RWPE2 (cell line): ENCODE data around the gene ST8SIA4.

ENCODE experiments used
- ATAC-seq: fragments of 200-7000 bp; cut with Tn5 transposase; 3 replicates; pipeline ENCODE4 v1.9.1; 2021; ENCODE audit warnings: low read depth
- DNase-seq: peaks from one replicate; pipeline ENCODE4 v3.0.0-alpha.2; 2020; ENCODE audit warnings: low spot score
- H3K27ac ChIP-seq: fragments of 450-650 bp; 2 replicates; pipeline ENCODE4 v1.5.1; 2017; ENCODE audit warnings: mild to moderate bottlenecking; ENCODE audit not compliant: poor library complexity, severe bottlenecking
- H3K27me3 ChIP-seq: fragments of 250-450 bp; sonication (Bioruptor Pico); 2 replicates; pipeline ENCODE4 v1.5.1; 2021; ENCODE audit warnings: mild to moderate bottlenecking, moderate library complexity; ENCODE audit not compliant: insufficient read depth, poor library complexity, severe bottlenecking
- H3K36me3 ChIP-seq: fragments of 250-450 bp; sonication (Bioruptor Pico); 2 replicates; pipeline ENCODE4 v1.5.1; 2020; ENCODE audit warnings: low read depth, mild to moderate bottlenecking, moderate library complexity
- H3K4me1 ChIP-seq: fragments of 250-450 bp; sonication (Bioruptor Pico); 2 replicates; pipeline ENCODE4 v1.5.1; 2021; ENCODE audit warnings: mild to moderate bottlenecking, moderate library complexity; ENCODE audit not compliant: insufficient read depth, poor library complexity, severe bottlenecking
- H3K4me3 ChIP-seq: fragments of 250-450 bp; sonication (Bioruptor Pico); 2 replicates; pipeline ENCODE4 v1.5.1; 2021; ENCODE audit warnings: mild to moderate bottlenecking, moderate library complexity; ENCODE audit not compliant: severe bottlenecking
- H3K9me3 ChIP-seq: fragments of 250-450 bp; sonication (Bioruptor Pico); 2 replicates; pipeline ENCODE4 v1.5.1; 2021; ENCODE audit warnings: mild to moderate bottlenecking, moderate library complexity; ENCODE audit not compliant: severe bottlenecking
- TF ChIP-seq, protein P1 (sequence below): fragments of 450-650 bp; IDR thresholded peaks from one replicate; pipeline ENCODE4 v1.5.1; 2017; ENCODE audit warnings: mild to moderate bottlenecking, moderate library complexity; ENCODE audit not compliant: poor library complexity, severe bottlenecking

Gene ST8SIA4

DNA sequence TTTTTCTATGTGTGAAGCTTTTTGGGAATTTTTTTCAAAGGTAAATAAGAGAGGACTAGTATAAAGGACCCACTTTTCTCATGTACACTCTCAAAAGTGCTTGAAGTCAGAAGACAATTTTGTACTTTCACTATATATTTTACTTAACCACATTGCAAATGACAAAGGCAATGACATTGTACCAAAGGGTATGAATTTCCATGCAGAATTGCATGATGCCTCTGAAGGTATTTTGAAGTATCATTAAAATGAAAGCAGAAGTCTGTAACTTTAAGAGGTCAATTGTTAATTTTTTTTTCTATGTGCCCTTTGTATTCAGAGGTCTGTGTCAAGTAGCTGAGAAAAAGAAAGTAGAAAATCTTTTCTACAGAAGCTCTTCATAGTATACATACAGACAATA, 84.7 kb downstream of the ST8SIA4 start:
- no peaks in the 10 kb centered on the region for H3K36me3 ChIP-seq
- no peak overlapping the region for H3K4me3 ChIP-seq

DNA sequence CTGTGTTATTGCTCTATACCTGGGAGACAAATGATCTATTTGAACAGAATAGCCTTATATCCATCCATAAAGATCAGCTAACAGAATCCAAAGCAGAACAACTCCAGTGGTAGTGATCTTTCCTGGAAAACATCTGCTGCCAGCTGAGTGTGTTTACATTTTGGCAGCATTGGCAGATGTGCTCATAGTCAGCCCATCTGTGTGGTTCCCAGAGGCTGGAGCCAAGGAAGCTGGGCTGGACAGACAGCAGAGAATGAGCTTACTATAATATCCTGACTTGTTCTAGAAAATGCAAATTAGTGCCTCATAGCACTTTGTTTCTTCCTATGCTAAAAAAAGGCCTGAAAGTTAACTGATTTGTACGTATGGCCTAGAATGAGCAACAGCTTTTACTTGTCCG, 99.7 kb downstream of the ST8SIA4 start:
- Histone ChIP-seq H3K4me3 (no peak overlapping the region), H3K36me3 (no peaks in the 10 kb centered on the region), H3K27ac (no peak overlapping the region), H3K4me1 (no peaks in the 10 kb centered on the region), H3K27me3 (no peaks in the 10 kb centered on the region), H3K9me3 (no peaks in the 10 kb centered on the region)
- ATAC-seq (no peak), DNase-seq (no peak)
- TF ChIP-seq, protein P1, sequence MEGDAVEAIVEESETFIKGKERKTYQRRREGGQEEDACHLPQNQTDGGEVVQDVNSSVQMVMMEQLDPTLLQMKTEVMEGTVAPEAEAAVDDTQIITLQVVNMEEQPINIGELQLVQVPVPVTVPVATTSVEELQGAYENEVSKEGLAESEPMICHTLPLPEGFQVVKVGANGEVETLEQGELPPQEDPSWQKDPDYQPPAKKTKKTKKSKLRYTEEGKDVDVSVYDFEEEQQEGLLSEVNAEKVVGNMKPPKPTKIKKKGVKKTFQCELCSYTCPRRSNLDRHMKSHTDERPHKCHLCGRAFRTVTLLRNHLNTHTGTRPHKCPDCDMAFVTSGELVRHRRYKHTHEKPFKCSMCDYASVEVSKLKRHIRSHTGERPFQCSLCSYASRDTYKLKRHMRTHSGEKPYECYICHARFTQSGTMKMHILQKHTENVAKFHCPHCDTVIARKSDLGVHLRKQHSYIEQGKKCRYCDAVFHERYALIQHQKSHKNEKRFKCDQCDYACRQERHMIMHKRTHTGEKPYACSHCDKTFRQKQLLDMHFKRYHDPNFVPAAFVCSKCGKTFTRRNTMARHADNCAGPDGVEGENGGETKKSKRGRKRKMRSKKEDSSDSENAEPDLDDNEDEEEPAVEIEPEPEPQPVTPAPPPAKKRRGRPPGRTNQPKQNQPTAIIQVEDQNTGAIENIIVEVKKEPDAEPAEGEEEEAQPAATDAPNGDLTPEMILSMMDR: no peak

More for the DNA sequence above, 84.7 kb downstream of the ST8SIA4 start:
- H3K27ac ChIP-seq: no peak overlapping the region
- TF ChIP-seq, protein P1: no peak
- ATAC-seq (no peak), DNase-seq (no peak)
- peaks cover 11% of the 10 kb centered on the region for H3K4me1 ChIP-seq
- H3K27me3 ChIP-seq: no peaks in the 10 kb centered on the region
- no peaks in the 10 kb centered on the region for H3K9me3 ChIP-seq

DNA sequence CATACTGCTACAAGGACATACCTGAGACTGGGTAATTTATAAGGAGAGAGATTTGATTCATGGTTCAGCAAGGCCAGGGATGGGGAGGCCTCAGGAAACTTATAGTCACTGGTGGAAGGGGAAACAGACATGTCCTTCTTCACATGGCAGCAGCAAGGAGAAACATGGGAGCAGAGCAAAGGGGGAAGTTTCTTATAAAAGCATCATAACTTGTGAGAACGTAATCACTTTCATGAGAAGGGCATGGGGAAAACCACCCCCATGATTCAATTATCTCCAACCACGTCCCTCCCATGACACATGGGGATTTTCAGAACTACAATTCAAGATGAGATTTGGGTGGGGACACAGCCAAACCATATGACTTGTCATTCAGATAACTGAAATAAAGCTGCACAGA, 100.9 kb downstream of the ST8SIA4 start:
- no peaks in the 10 kb centered on the region for H3K36me3 ChIP-seq
- H3K4me1 ChIP-seq: no peaks in the 10 kb centered on the region
- TF ChIP-seq, protein P1: no peak
- DNase-seq (no peak), ATAC-seq (no peak)
- no peak overlapping the region for H3K4me3 ChIP-seq
- no peaks in the 10 kb centered on the region for H3K27me3 ChIP-seq
- no peaks in the 10 kb centered on the region for H3K9me3 ChIP-seq
- H3K27ac ChIP-seq: no peak overlapping the region

DNA sequence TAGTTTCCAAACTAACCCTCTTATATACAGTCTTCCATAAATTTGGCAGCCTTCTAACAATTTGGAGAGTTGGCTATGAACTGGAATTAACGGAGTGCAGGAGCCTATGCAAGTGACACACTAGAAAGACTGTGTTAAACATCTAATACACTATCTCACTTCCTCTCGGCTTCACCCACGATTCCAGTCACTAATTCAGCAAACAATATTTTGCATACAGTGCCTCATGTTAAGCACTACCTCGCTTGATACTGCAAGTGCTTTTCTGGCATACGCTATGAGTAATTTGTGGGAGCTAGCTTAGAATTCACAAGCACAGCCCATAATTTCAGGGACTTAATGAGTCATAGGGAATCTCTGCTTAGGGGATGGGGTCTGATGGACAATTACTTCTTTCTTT, 102.5 kb downstream of the ST8SIA4 start:
- H3K4me1 ChIP-seq: no peaks in the 10 kb centered on the region
- H3K27me3 ChIP-seq: no peaks in the 10 kb centered on the region
- H3K36me3 ChIP-seq: no peaks in the 10 kb centered on the region
- H3K27ac ChIP-seq: no peak overlapping the region
- H3K4me3 ChIP-seq: no peak overlapping the region
- TF ChIP-seq, protein P1: no peak
- no peaks in the 10 kb centered on the region for H3K9me3 ChIP-seq
- DNase-seq: no peak
- no peak for ATAC-seq

DNA sequence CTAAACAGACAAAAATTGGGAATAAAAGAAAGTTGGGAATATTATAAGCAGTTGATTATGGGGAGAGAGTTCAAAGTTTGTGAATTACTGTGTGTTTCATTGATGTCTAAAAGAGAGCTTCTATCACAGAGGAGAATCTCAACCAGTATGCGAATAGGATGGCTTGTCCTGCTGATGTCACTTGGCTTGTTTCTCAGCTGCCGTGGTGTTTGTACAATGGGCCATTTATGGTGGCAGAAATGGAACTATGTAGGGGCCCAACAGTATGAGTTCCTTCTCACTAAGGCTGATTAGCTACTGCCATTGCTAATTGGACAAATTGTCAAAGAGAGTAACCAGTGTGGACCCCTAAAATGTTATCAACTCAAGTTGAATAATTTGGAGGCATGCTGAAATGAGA, 103.9 kb downstream of the ST8SIA4 start:
- no peaks in the 10 kb centered on the region for H3K9me3 ChIP-seq
- no peak overlapping the region for H3K27ac ChIP-seq
- H3K36me3 ChIP-seq: no peaks in the 10 kb centered on the region
- no peaks in the 10 kb centered on the region for H3K4me1 ChIP-seq
- no peak for ATAC-seq
- TF ChIP-seq, protein P1: no peak
- H3K27me3 ChIP-seq: no peaks in the 10 kb centered on the region
- H3K4me3 ChIP-seq: no peak overlapping the region
- DNase-seq: no peak
